Activated naive CD4-positive, alpha-beta T cell treated with Interleukin-2 at 50 U/mL for 16 hours (primary cell): ENCODE results near the gene KLRC3.
"Not testable (repeated sequence)": the region's sequence is repeated elsewhere in the genome, so short reads cannot be mapped to it uniquely, and the experiment has no call there.

ENCODE experiments used
- DNase-seq: peaks from one replicate; pipeline ENCODE4 v3.0.0-alpha.2; 2020

KLRC3 gene

DNA sequence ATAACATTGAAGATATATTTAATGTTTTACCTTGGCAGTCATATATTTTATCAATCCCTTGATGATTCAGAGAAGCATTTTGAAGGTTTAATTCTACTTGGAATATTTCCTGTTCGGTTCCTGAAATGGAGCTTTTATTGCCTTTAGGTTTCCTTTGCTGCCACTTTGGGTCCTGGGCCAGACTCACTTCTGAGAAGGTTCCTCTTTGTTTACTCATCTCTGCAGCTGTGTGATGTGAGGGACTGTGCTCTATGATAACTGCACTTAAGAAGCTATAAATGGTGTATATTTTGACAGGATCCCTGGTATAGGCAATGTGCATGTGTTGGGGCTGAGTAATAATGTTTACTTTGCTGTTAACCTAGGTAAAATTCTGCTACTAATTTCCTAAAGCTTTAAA, at the start of gene KLRC3:
Gene KLRC3 (minus strand): TSS at position 262 of the 400 bp plus-strand sequence. CDS start 45 bp downstream, at position 217.
- DNase-seq, result not testable (repeated sequence)

DNA sequence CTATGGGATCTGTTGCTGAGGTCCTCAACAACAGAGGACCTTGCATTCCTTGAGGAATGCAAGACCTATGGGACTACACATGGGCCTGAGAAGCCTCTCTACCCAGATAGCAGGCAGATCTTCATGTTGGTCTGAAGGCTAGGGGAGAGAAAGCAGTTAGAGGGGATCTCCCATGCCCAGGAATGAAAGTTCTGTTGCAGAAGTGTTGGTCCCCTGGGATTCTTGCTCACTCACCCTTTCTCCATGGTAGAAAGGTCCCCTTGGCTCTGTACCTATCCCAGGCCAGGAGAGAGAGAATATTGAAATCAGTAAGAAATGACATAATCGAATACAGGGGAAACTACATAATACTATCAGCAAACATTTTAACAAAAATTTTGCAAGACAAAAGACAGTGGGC, 49.3 kb upstream of the KLRC3 start:
- DNase-seq, result no peak

DNA sequence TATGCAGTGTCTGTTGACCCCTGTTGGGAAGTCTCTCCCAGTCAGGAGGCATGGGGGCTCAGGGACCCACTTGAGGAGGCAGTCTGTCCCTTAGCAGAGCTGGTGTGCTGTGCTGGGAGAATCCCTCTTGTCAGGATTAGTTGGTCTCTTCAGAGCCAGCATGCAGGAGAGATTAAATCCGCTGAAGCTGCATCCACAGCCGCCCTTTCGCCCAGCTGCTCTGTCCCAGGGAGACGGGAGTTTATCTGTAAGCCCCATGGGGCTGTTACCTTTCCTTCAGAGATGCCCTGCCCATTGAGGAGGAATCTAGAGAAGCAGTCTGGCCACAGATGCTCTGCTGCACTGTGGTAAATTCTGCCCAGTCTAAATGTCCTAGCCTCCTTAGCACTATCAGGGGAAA, 45.9 kb upstream of the KLRC3 start:
- DNase-seq, result no peak

DNA sequence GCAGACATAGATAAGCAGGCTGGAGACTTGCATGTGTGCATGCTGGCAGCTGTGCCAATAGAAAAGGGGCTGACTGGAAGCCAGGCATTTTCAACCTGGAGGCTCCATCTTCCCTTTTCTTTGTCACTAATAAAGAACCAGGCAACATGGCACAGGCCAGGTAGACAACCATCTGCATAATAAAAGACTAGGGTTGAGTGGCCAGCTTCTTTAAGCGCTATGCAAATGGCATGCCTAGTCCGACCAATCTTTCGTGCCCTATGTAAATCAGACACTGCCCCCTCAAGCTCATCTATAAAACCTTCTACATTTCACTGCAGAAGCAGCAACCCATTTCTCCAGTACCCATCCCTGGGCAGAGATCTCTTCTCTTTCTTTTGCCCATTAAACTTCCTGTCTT, 37.4 kb upstream of the KLRC3 start:
- no peak for DNase-seq

DNA sequence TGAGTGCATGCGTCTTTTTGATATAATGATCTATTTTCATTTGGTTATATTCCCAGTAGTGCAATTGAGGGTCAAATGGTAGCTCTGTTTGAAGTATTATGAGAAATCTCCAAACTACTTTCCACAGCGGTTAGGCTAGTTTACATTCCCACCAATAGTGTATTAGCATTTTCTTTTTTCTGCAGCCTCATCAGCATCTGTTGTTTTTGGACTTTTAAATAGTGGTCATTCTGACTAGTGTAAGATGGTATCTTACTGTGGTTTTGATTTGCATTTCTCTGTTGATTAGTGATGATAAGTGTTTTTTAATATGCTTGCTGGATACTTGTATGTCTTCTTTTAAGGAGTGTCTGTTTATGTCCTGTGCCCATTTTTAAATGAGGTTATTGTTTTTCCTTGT, 36.5 kb upstream of the KLRC3 start:
- DNase-seq, result no peak

DNA sequence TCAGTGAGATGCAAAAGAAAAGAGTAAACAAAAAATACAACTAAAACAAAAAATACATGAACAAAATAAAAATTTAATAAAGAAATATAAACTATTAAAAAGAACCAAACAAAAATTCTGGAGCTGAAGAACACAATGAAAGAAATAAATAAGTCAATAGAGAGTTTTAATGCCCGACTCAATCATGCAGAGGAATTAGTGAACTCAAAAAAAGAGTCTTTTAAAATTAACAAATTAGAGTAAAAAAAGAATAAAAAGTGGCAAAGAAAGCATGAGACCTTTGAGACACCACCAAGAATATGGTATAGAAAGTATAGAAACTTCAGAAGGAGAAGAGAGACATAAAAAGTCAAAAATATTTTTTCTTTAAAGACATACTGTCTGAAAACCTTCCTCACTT, 35.4 kb upstream of the KLRC3 start:
- no peak for DNase-seq

DNA sequence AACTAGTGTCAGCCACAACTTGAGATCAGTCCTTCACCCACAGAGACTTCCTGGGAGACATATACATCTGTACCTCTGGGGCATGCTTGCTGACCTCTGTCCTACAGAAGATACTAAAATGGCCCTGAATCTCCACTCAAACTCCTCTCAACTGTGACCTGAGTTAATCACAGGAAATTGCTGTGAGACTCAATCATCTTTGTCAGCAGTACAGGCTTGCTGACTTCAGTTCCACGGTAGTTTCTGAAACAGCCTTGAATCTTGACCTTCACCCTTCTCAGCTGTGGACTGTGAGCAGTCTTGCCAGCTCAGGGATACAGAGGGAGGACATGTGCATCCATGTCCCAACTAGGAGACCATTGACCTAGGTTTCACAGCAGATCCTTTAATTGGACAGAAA, 34.1 kb upstream of the KLRC3 start:
- DNase-seq, result no peak

DNA sequence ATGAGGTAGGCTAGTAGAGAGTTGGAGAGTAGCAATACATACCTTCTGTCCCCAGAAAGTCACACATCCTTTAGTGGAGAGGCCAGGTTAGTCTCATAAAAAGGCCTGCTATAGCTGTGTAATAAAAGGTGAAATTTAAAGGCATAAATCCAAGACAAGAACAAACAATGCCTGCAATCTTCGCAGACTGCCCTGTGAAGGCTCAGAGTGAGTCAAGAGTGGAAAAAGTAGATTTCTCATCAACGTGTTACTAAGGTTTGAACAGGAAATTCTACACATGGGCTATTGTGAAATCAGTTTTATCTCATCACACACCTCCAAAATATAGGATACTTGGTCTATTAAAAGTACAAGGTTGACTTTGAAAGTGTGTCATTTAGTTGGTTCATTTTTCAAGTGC, 32.8 kb upstream of the KLRC3 start, which contains the start of gene KLRC1:
Gene KLRC1 (minus strand): TSS at position 222 of the 400 bp plus-strand sequence. CDS start 2,221 bp downstream, outside the sequence.
- DNase-seq, result no peak

DNA sequence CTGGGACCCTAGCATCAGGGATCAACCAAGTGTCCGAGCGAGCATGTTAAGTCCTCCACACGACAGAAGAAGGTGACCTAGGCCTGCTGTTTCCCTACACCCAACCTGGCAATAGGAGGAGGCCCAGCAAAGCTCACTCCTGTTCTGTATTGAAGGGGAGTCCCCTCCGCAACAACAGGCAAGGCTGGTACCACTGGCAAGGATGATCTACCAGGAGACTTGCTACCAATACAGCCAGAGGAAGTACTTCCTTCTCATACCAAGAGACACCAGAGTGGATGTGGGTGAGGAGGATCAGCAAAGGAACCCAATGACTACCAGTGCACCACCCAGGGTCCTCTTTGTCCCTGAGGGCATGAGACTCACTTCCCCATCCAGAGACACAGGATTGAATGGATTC, 27.8 kb upstream of the KLRC3 start:
- no peak for DNase-seq

DNA sequence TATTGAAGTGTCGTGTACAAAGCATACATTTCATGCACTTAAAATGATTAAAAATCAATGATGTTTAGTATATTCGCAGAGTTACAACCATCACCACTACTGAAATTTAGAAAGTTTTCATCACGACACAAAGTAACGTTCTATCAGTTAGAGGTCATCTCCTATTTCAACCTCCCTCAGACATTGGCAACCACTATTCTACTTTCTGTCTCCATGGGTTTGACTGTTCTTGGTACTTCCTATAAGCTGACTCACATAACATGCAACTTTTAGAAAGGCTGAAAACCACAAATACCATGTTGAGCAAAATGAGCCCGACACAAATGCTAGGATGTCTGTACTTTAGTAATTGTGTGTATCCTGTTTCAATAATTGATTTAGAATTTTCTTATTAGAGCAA, 25.7 kb upstream of the KLRC3 start:
- not testable (repeated sequence) for DNase-seq

DNA sequence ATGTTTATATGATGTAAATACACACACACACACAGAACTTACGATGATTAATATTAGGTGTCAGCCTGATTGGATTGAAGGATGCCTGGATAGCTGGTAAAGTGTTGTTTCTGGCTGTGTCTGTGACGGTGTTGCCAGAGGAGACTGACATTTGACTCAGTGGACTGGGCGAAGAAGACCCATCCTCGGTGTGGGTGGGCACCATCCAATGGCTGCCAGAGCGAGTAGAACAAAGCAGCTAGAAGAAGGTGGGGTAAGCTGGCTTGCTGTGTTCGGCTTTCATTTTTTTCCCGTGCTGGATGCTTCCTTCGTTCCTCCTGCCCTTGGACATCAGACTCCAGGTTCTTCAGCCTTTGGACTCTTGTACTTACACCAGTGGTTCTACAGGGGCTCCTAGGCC, 20.7 kb upstream of the KLRC3 start:
- DNase-seq, result not testable (repeated sequence)

DNA sequence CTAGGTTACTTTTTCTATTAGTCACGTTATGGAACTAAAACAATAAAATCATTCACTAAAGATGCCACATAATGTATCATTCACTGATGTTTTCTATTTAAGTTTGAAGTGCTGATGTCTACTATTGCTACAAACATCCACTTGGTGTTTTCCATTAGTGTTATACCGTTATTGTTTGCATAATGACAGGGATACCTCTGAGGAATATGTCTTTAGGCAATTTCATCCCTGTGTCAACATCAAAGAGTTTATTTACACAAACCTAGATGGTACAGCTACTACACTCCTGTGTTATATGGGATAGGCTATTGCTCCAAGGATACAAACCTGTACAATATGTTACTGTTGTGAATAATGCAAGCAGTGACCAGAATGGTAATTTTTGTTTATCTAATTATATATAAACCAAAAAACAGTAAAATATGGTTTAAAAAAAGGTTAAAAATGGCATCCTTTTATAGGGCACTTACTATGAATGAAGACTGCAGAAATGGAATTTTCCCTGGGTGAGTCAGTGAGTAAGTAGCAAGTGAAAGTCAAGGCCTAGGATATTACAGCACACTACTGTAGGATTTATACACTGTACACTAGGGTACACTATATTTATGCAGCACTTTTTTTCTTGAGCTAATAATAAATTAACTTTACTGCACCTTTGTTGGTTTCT, 19.3 kb upstream of the KLRC3 start:
- not testable (repeated sequence) for DNase-seq

DNA sequence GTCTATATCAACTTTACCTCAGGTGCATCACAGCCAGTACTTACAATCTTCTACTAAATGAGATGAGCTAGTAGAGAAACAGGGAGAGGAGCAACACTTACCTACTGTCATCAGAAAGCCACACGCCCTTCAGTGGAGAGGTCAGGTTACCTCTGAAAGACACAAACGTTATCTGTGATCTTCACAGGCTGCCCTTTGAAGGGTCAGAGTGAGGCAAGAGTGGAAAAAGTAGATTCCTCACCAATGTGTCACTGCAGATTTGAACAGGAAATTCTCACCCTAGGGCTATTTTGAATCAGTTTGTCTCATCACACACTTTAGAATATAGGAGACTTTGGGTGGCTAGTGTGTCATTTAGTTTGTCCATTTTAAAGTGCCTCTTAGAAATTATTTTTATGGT, 17.2 kb upstream of the KLRC3 start:
- not testable (repeated sequence) for DNase-seq

DNA sequence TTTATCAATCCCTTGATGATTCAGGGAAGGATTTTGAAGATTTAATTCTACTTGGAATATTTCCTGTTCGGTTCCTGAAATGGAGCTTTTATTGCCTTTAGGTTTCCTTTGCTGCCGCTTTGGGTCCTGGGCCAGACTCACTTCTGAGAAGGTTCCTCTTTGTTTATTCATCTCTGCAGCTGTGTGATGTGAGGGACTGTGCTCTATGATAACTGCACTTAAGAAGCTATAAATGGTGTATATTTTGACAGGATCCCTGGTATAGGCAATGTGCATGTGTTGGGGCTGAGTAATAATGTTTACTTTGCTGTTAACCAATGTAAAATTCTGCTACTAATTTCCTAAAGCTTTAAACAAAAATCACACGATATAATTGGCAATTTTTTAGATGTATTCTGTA, 15.4 kb upstream of the KLRC3 start, which contains the start of gene KLRC2:
Gene KLRC2 (minus strand): TSS at position 195 of the 400 bp plus-strand sequence. CDS start 24 bp downstream, at position 171.
- DNase-seq, result not testable (repeated sequence)

DNA sequence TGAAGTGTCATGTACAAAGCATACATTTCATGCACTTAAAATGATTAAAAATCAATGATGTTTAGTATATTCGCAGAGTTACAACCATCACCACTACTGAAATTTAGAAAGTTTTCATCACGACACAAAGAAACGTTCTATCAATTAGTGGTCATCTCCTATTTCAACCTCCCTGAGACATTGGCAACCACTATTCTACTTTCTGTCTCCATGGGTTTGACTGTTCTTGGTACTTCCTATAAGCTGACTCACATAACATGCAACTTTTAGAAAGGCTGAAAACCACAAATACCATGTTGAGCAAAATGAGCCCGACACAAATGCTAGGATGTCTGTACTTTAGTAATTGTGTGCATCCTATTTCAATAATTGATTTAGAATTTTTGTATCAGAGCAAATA, 10.2 kb upstream of the KLRC3 start:
- not testable (repeated sequence) for DNase-seq

DNA sequence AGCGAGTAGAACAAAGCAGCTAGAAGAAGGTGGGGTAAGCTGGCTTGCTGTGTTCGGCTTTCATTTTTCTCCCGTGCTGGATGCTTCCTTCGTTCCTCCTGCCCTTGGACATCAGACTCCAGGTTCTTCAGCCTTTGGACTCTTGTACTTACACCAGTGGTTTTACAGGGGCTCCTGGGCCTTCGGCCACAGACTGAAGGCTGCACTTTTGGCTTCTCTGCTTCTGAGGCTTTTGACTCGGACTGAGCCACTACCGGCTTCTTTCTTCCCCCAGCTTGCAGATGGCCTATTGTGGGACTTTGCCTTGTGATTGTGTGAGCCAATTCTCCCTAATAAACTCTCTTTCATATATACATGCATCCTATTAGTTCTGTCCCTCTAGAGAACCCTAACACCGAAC, 5.5 kb upstream of the KLRC3 start:
- DNase-seq, result not testable (repeated sequence)

DNA sequence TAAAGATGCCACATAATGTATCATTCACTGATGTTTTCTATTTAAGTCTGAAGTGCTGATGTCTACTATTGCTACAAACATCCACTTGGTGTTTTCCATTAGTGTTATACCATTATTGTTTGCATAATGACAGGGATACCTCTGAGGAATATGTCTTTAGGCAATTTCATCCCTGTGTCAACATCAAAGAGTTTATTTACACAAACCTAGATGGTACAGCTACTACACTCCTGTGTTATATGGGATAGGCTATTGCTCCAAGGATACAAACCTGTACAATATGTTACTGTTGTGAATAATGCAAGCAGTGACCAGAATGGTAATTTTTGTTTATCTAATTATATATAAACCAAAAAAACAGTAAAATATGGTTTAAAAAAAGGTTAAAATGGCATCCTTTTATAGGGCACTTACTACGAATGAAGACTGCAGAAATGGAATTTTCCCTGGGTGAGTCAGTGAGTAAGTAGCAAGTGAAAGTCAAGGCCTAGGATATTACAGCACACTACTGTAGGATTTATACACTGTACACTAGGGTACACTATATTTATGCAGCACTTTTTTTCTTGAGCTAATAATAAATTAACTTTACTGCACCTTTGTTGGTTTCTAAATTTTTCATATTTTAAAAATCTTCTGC, 4.0 kb upstream of the KLRC3 start:
- not testable (repeated sequence) for DNase-seq

DNA sequence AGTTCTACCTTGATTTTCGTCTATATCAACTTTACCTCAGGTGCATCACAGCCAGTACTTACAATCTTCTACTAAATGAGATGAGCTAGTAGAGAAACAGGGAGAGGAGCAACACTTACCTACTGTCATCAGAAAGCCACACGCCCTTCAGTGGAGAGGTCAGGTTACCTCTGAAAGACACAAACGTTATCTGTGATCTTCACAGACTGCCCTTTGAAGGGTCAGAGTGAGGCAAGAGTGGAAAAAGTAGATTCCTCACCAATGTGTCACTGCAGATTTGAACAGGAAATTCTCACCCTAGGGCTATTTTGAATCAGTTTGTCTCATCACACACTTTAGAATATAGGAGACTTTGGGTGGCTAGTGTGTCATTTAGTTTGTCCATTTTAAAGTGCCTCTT, 1.8 kb upstream of the KLRC3 start:
- DNase-seq, result not testable (repeated sequence)

DNA sequence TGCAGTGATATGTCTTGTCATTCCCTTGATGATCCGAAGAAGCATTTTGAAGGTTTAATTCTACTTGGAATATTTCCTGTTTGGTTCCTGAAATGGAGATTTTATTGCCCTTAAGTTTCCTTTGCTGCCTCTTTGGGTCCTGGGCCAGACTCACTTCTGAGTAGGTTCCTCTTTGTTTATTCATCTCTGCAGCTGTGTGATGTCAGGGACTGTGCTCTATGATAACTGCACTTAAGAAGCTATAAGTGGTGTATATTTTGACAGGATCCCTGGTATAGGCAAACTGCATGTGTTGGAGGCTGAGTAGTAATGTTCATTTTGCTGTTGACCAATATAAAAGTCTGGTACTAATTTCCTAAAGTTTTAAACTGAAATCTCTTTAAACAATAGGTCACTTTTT, 11.0 kb downstream of the KLRC3 start, which contains the start of gene KLRC4:
Gene KLRC4 (minus strand): TSS at position 366 of the 400 bp plus-strand sequence. CDS start 182 bp downstream, at position 184.
- DNase-seq, result no peak

DNA sequence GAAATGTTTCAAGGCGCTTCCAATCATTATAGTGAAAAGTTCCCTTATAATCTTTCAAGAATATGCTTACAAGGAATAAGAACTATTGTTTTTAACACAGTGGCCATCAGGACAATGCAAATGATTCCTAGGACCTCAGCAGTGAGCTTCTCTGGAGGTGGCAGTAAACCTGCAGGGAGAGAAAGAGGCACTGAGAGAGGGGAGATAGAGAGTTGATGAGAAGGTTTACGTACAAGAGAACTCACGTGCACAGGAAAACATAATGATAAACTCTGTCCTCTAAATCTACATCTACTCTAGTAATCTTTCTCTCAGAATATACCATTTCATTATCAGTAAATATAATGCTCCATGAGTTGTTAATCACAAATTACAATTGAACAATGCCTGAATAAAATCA, 11.6 kb downstream of the KLRC3 start:
- DNase-seq, result no peak

DNA sequence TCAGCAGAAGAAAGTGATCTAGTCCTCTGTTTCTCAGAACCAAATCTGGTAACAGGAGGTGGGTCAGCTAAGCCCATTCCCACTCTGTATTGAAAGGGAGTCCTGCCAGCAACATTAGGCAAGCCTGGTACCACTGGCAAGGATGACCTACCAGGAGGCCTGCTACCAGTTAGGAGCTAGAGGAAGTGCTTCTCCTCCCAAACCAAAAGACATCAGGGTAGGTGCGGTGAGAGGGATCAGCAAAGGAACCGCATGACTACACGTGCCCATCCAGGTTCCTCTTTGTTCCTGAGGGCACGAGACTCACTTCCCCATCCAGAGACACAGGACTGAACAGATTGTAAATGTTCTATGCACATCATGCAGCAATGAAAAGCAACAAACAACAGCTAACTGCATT, 13.7 kb downstream of the KLRC3 start:
- DNase-seq, result no peak

DNA sequence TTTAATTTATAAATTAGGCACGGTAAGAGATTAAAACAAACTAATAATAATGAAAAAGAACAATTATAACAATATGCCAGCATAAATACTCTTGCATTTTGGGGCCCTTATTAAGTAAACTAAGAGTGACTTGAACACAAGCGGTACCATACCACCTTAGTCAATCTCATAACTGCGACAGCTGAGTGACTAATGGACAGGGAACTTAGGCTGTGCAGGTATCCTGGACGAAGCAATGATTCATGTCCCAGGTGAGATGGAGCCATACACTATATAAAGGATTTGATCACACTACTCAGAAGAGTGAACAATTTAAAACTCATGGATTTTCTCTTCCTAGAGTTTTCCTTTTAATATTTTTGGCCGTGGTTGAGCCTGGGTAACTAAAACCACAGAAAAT, 15.1 kb downstream of the KLRC3 start:
- no peak for DNase-seq

DNA sequence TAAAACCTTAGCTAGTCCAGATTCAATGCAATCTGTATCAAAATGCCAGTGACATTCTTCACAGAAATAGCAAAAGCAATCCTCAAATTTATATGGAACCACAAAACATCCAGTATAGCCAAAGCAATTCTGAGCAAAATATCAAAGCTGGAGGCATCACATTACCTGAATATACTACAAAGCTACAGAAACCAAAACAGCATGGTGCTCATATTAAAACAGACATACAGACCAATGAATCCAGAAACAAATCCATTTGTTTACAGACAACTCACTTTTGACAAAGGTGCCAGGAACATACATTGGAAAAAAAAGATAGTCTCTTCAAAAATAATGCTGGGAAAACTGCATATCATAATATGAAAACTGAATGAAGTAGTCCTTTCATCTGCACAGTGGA, 15.6 kb downstream of the KLRC3 start:
- DNase-seq, result no peak

DNA sequence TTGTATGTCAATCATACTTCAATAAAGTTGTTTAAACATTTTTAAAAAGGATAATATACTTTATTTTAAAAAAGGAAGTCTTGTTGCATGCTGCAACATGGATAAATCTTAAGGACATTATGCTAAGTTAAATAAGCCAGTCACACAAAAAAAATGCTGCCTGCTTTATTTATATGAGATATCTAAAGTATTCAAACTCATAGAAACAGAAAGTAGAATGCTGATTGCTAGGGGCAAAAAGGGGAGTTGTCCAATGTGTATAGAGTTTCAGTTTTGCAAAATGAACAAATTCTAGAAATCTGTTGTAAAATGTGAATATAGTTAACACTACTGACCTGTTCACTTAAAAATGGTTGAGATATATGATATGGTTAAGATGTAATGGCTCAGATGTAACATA, 19.6 kb downstream of the KLRC3 start:
- DNase-seq, result no peak
